HG03095 (cell line): ENCODE data around the gene TBPL1.
"Not testable (repeated sequence)": the region's sequence is repeated elsewhere in the genome, so short reads cannot be mapped to it uniquely, and the experiment has no call there.

Experiments
- ATAC-seq: cut with Tn5 transposase; IDR thresholded peaks from one replicate; pipeline ENCODE4 v1.9.1; 2021; ENCODE audit warnings: moderate library complexity; ENCODE audit not compliant: unreplicated experiment

The TBPL1 gene

GRCh38 chr6:133951881-133952814, 876 bp upstream of the TBPL1 start:
- ATAC-seq, result peak; percentile 39

- ATAC-seq, result no peak
These were observed 801 bp downstream of the TBPL1 start for GRCh38 chr6:133953634-133954415.

- no peak for ATAC-seq
These were observed 1.9 kb downstream of the TBPL1 start for GRCh38 chr6:133954657-133955576.

GRCh38 chr6:133955582-133956415, 2.8 kb downstream of the TBPL1 start:
- no peak for ATAC-seq

GRCh38 chr6:133956416-133957049, 3.5 kb downstream of the TBPL1 start:
- ATAC-seq, result no peak

GRCh38 chr6:133957227-133957626, 4.2 kb downstream of the TBPL1 start:
- ATAC-seq, result no peak

GRCh38 chr6:133957780-133958242, 4.8 kb downstream of the TBPL1 start:
- ATAC-seq, result no peak

- ATAC-seq, result no peak
These were observed 5.8 kb downstream of the TBPL1 start for GRCh38 chr6:133958791-133959190.

- no peak for ATAC-seq
These were observed 6.8 kb downstream of the TBPL1 start for GRCh38 chr6:133959667-133960368.

- ATAC-seq, result no peak
These were observed 8.8 kb downstream of the TBPL1 start for GRCh38 chr6:133961831-133962230.

GRCh38 chr6:133964052-133964451, 11.0 kb downstream of the TBPL1 start:
- no peak for ATAC-seq

GRCh38 chr6:133964702-133965101, 11.7 kb downstream of the TBPL1 start:
- no peak for ATAC-seq

- no peak for ATAC-seq
These were observed 12.9 kb downstream of the TBPL1 start for GRCh38 chr6:133965817-133966360.

- peak; percentile 79 for ATAC-seq
These were observed 13.8 kb downstream of the TBPL1 start for GRCh38 chr6:133966654-133967329.

- ATAC-seq, result no peak
These were observed 14.3 kb downstream of the TBPL1 start for GRCh38 chr6:133967347-133967746.

GRCh38 chr6:133967835-133968234, 14.8 kb downstream of the TBPL1 start:
- ATAC-seq, result not testable (repeated sequence)

GRCh38 chr6:133969285-133969920, 16.4 kb downstream of the TBPL1 start:
- ATAC-seq, result no peak
